VCaP (cell line): Measurements from ENCODE around the gene IFIT3.

Experiments used
- H3K27ac ChIP-seq: fragments of 450-650 bp; 2 replicates; pipeline ENCODE4 v1.5.1; 2017
- CTCF ChIP-seq: fragments of 450-650 bp; conservative IDR thresholded peaks from 2 replicates; pipeline ENCODE4 v1.5.1; 2017; ENCODE audit warnings: mild to moderate bottlenecking, moderate library complexity

The IFIT3 gene

GRCh38 chr10:89283025-89283935, 44.5 kb upstream of the IFIT3 start:
- TF ChIP-seq CTCF = no peak; the same call in 1 of the 2 replicates
- peak overlapping the region; percentile 93 for H3K27ac ChIP-seq

- peak overlapping the region; percentile 93 for H3K27ac ChIP-seq
- no peak for TF ChIP-seq CTCF
Measured at GRCh38 chr10:89283936-89284475, 43.8 kb upstream of the IFIT3 start.

GRCh38 chr10:89284711-89285110, 43.1 kb upstream of the IFIT3 start:
- H3K27ac ChIP-seq = peak overlapping the region; percentile 93

GRCh38 chr10:89285303-89285702, 42.5 kb upstream of the IFIT3 start:
- peak overlapping the region; percentile 93 for H3K27ac ChIP-seq

GRCh38 chr10:89294721-89295239, 33.0 kb upstream of the IFIT3 start:
- TF ChIP-seq CTCF = no peak
- H3K27ac ChIP-seq = no peak overlapping the region

GRCh38 chr10:89295597-89295996, 32.2 kb upstream of the IFIT3 start:
- no peak overlapping the region for H3K27ac ChIP-seq

GRCh38 chr10:89296220-89296648, 31.6 kb upstream of the IFIT3 start:
- no peak overlapping the region for H3K27ac ChIP-seq
- no peak for TF ChIP-seq CTCF

More at GRCh38 chr10:89295597-89295996, 32.2 kb upstream of the IFIT3 start:
- TF ChIP-seq CTCF = no peak

- H3K27ac ChIP-seq = no peak overlapping the region
- no peak for TF ChIP-seq CTCF
Measured at GRCh38 chr10:89297356-89297755, 30.4 kb upstream of the IFIT3 start.
